ENCODE data around the gene ORMDL2.

The ORMDL2 gene

GRCh38 chr12:55840581-55841351, 22.9 kb downstream of the ORMDL2 start:
- Mint-ChIP-seq H3K27ac (no peak overlapping the region), H3K4me1 (peaks cover 14% of the 10 kb centered on the region), H3K27me3 (no peaks in the 10 kb centered on the region), H3K36me3 (no peaks in the 10 kb centered on the region), H3K9me3 (no peaks in the 10 kb centered on the region), H3K4me3 (no peak overlapping the region)

GRCh38 chr12:55842681-55843429, 25.0 kb downstream of the ORMDL2 start, which contains the start of gene MMP19:
TSS of gene MMP19 (minus strand) at chr12:55842936. CDS start at chr12:55842830, 106 bp downstream.
- no peaks in the 10 kb centered on the region for H3K9me3 Mint-ChIP-seq
- peaks cover 13% of the 10 kb centered on the region for H3K4me1 Mint-ChIP-seq
- H3K36me3 Mint-ChIP-seq = no peaks in the 10 kb centered on the region
- peak within 1 kb of the TSS; percentile 69 for H3K27ac Mint-ChIP-seq
- no peaks in the 10 kb centered on the region for H3K27me3 Mint-ChIP-seq
- no peak within 1 kb of the TSS for H3K4me3 Mint-ChIP-seq

- no peak overlapping the region for H3K4me3 Mint-ChIP-seq
- no peaks in the 10 kb centered on the region for H3K36me3 Mint-ChIP-seq
- H3K27ac Mint-ChIP-seq = no peak overlapping the region
These were observed 25.6 kb downstream of the ORMDL2 start for GRCh38 chr12:55843431-55843830.

GRCh38 chr12:55844961-55845360, 27.1 kb downstream of the ORMDL2 start:
- no peaks in the 10 kb centered on the region for H3K9me3 Mint-ChIP-seq
- H3K27ac Mint-ChIP-seq = no peak overlapping the region
- H3K36me3 Mint-ChIP-seq = no peaks in the 10 kb centered on the region
- H3K4me1 Mint-ChIP-seq = peaks cover 13% of the 10 kb centered on the region
- H3K27me3 Mint-ChIP-seq = no peaks in the 10 kb centered on the region
- no peak overlapping the region for H3K4me3 Mint-ChIP-seq

More at GRCh38 chr12:55843431-55843830, 25.6 kb downstream of the ORMDL2 start:
- no peaks in the 10 kb centered on the region for H3K9me3 Mint-ChIP-seq
- peaks cover 13% of the 10 kb centered on the region for H3K4me1 Mint-ChIP-seq
- H3K27me3 Mint-ChIP-seq = no peaks in the 10 kb centered on the region

- peaks cover 13% of the 10 kb centered on the region for H3K4me1 Mint-ChIP-seq
- H3K9me3 Mint-ChIP-seq = no peaks in the 10 kb centered on the region
- no peaks in the 10 kb centered on the region for H3K36me3 Mint-ChIP-seq
- no peaks in the 10 kb centered on the region for H3K27me3 Mint-ChIP-seq
- no peak overlapping the region for H3K4me3 Mint-ChIP-seq
- H3K27ac Mint-ChIP-seq = no peak overlapping the region
These were observed 27.5 kb downstream of the ORMDL2 start for GRCh38 chr12:55845361-55845760.

- H3K27me3 Mint-ChIP-seq = no peaks in the 10 kb centered on the region
- H3K4me1 Mint-ChIP-seq = peaks cover 13% of the 10 kb centered on the region
- no peaks in the 10 kb centered on the region for H3K9me3 Mint-ChIP-seq
- H3K27ac Mint-ChIP-seq = no peak overlapping the region
- no peak overlapping the region for H3K4me3 Mint-ChIP-seq
- H3K36me3 Mint-ChIP-seq = no peaks in the 10 kb centered on the region
These were observed 28.1 kb downstream of the ORMDL2 start for GRCh38 chr12:55845785-55846496.

- Mint-ChIP-seq H3K27me3 (no peaks in the 10 kb centered on the region), H3K36me3 (no peaks in the 10 kb centered on the region), H3K9me3 (no peaks in the 10 kb centered on the region), H3K4me1 (peaks cover 8% of the 10 kb centered on the region), H3K27ac (no peak overlapping the region), H3K4me3 (no peak overlapping the region)
These were observed 29.2 kb downstream of the ORMDL2 start for GRCh38 chr12:55847033-55847432.

- H3K27ac Mint-ChIP-seq = no peak overlapping the region
- H3K27me3 Mint-ChIP-seq = no peaks in the 10 kb centered on the region
These were observed 29.9 kb downstream of the ORMDL2 start for GRCh38 chr12:55847603-55848291.

GRCh38 chr12:55849616-55850343, 31.9 kb downstream of the ORMDL2 start:
- no peak overlapping the region for H3K4me3 Mint-ChIP-seq
- peak overlapping the region; percentile 81 for H3K27ac Mint-ChIP-seq
- H3K27me3 Mint-ChIP-seq = no peaks in the 10 kb centered on the region
- H3K4me1 Mint-ChIP-seq = peaks cover 8% of the 10 kb centered on the region
- no peaks in the 10 kb centered on the region for H3K9me3 Mint-ChIP-seq
- no peaks in the 10 kb centered on the region for H3K36me3 Mint-ChIP-seq

More at GRCh38 chr12:55847603-55848291, 29.9 kb downstream of the ORMDL2 start:
- Mint-ChIP-seq H3K4me3 (no peak overlapping the region), H3K9me3 (no peaks in the 10 kb centered on the region), H3K36me3 (no peaks in the 10 kb centered on the region), H3K4me1 (peaks cover 8% of the 10 kb centered on the region)

GRCh38 chr12:55850401-55850800, 32.6 kb downstream of the ORMDL2 start:
- Mint-ChIP-seq H3K9me3 (no peaks in the 10 kb centered on the region), H3K27ac (no peak overlapping the region), H3K4me1 (peaks cover 8% of the 10 kb centered on the region), H3K27me3 (no peaks in the 10 kb centered on the region), H3K4me3 (no peak overlapping the region), H3K36me3 (no peaks in the 10 kb centered on the region)

GRCh38 chr12:55850893-55851292, 33.1 kb downstream of the ORMDL2 start:
- Mint-ChIP-seq H3K36me3 (no peaks in the 10 kb centered on the region), H3K27ac (no peak overlapping the region), H3K4me1 (peaks cover 8% of the 10 kb centered on the region), H3K4me3 (no peak overlapping the region), H3K9me3 (no peaks in the 10 kb centered on the region), H3K27me3 (no peaks in the 10 kb centered on the region)

GRCh38 chr12:55852740-55853139, 34.9 kb downstream of the ORMDL2 start:
- Mint-ChIP-seq H3K4me3 (no peak overlapping the region), H3K9me3 (no peaks in the 10 kb centered on the region), H3K36me3 (no peaks in the 10 kb centered on the region), H3K27ac (no peak overlapping the region), H3K4me1 (peaks cover under 1% of the 10 kb centered on the region), H3K27me3 (no peaks in the 10 kb centered on the region)

GRCh38 chr12:55861396-55861795, 43.6 kb downstream of the ORMDL2 start:
- H3K36me3 Mint-ChIP-seq = no peaks in the 10 kb centered on the region

GRCh38 chr12:55861871-55862270, 44.0 kb downstream of the ORMDL2 start:
- H3K27me3 Mint-ChIP-seq = no peaks in the 10 kb centered on the region
- no peak overlapping the region for H3K27ac Mint-ChIP-seq
- no peaks in the 10 kb centered on the region for H3K36me3 Mint-ChIP-seq
- H3K9me3 Mint-ChIP-seq = no peaks in the 10 kb centered on the region
- no peak overlapping the region for H3K4me3 Mint-ChIP-seq
- no peaks in the 10 kb centered on the region for H3K4me1 Mint-ChIP-seq

More at GRCh38 chr12:55861396-55861795, 43.6 kb downstream of the ORMDL2 start:
- Mint-ChIP-seq H3K9me3 (no peaks in the 10 kb centered on the region), H3K27me3 (no peaks in the 10 kb centered on the region), H3K27ac (no peak overlapping the region), H3K4me3 (no peak overlapping the region), H3K4me1 (no peaks in the 10 kb centered on the region)

GRCh38 chr12:55862286-55862685, 44.4 kb downstream of the ORMDL2 start:
- Mint-ChIP-seq H3K36me3 (no peaks in the 10 kb centered on the region), H3K9me3 (no peaks in the 10 kb centered on the region), H3K27ac (no peak overlapping the region), H3K27me3 (no peaks in the 10 kb centered on the region), H3K4me1 (no peaks in the 10 kb centered on the region), H3K4me3 (no peak overlapping the region)
